H9 (cell line): ENCODE measurements around the gene TP53TG5. TPM values are rescaled to one million over a fixed set of nuclear protein-coding genes. Genes with fewer than 3 reads are reported as not detected.

ENCODE experiments used
- DNase-seq: peaks from one replicate; pipeline ENCODE4 v3.0.0-alpha.2; 2017
- H2AFZ ChIP-seq: one replicate; pipeline ENCODE4 v1.6.1; 2013; ENCODE audit warnings: mild to moderate bottlenecking, low read length, control low read depth, moderate library complexity
- H2AK5ac ChIP-seq: 2 replicates; pipeline ENCODE4 v1.6.1; 2013; ENCODE audit warnings: low read length, control low read depth, mixed read lengths; ENCODE audit not compliant: insufficient read length
- H2BK120ac ChIP-seq: one replicate; pipeline ENCODE4 v1.6.1; 2013; ENCODE audit warnings: low read depth, mild to moderate bottlenecking, low read length, control low read depth, inconsistent platforms; ENCODE audit not compliant: poor library complexity, severe bottlenecking
- H2BK12ac ChIP-seq: 2 replicates; pipeline ENCODE4 v1.6.1; 2013; ENCODE audit warnings: low read length, control low read depth, mixed read lengths, low read depth; ENCODE audit not compliant: insufficient read length
- H2BK15ac ChIP-seq: 2 replicates; pipeline ENCODE4 v1.6.1; 2013; ENCODE audit warnings: low read depth, low read length, control low read depth
- H2BK20ac ChIP-seq: one replicate; pipeline ENCODE4 v1.6.1; 2013; ENCODE audit warnings: low read depth, mild to moderate bottlenecking, low read length, control low read depth, inconsistent platforms; ENCODE audit not compliant: poor library complexity, severe bottlenecking
- H2BK5ac ChIP-seq: 2 replicates; pipeline ENCODE4 v1.6.1; 2013; ENCODE audit warnings: low read length, control low read depth, mixed read lengths; ENCODE audit not compliant: insufficient read length
- H3K14ac ChIP-seq: 2 replicates; pipeline ENCODE4 v1.6.1; 2013; ENCODE audit warnings: low read length, control low read depth; ENCODE audit not compliant: insufficient read depth
- H3K18ac ChIP-seq: 2 replicates; pipeline ENCODE4 v1.6.1; 2013; ENCODE audit warnings: low read depth, mild to moderate bottlenecking, mixed read lengths, low read length, control low read depth; ENCODE audit not compliant: insufficient read length
- H3K23ac ChIP-seq: 2 replicates; pipeline ENCODE4 v1.6.1; 2013; ENCODE audit warnings: low read length, control low read depth, mixed read lengths, low read depth; ENCODE audit not compliant: insufficient read length
- H3K23me2 ChIP-seq: 2 replicates; pipeline ENCODE4 v1.6.1; 2013; ENCODE audit warnings: low read depth, mild to moderate bottlenecking, mixed read lengths, low read length, control low read depth; ENCODE audit not compliant: insufficient read length, poor library complexity, severe bottlenecking
- H3K27ac ChIP-seq: 2 replicates; pipeline ENCODE4 v1.5.1; 2013; ENCODE audit warnings: low read length, control low read depth, mixed read lengths, low read depth; ENCODE audit not compliant: insufficient read length
- H3K27me3 ChIP-seq: 2 replicates; pipeline ENCODE4 v1.6.1; 2013; ENCODE audit warnings: low read length, control low read depth, inconsistent platforms; ENCODE audit not compliant: insufficient read depth
- H3K4ac ChIP-seq: 2 replicates; pipeline ENCODE4 v1.6.1; 2013; ENCODE audit warnings: low read depth, mild to moderate bottlenecking, control low read depth, inconsistent platforms, low read length, moderate library complexity
- H3K4me1 ChIP-seq: 2 replicates; pipeline ENCODE4 v1.6.1; 2013; ENCODE audit warnings: low read length, control low read depth, inconsistent platforms; ENCODE audit not compliant: insufficient read depth
- H3K4me2 ChIP-seq: 2 replicates; pipeline ENCODE4 v1.6.1; 2013; ENCODE audit warnings: low read length, control low read depth, mixed read lengths; ENCODE audit not compliant: insufficient read length, insufficient read depth
- H3K56ac ChIP-seq: 2 replicates; pipeline ENCODE4 v1.6.1; 2013; ENCODE audit warnings: low read depth, mild to moderate bottlenecking, mixed read lengths, low read length, control low read depth; ENCODE audit not compliant: insufficient read length
- H3K79me1 ChIP-seq: 2 replicates; pipeline ENCODE4 v1.6.1; 2013; ENCODE audit warnings: low read depth, mild to moderate bottlenecking, moderate library complexity, low read length, control low read depth, inconsistent platforms; ENCODE audit not compliant: insufficient read depth, poor library complexity, severe bottlenecking
- H3K79me2 ChIP-seq: 2 replicates; pipeline ENCODE4 v1.6.1; 2013; ENCODE audit warnings: low read length, control low read depth, inconsistent platforms; ENCODE audit not compliant: insufficient read depth
- H3K9ac ChIP-seq: 2 replicates; pipeline ENCODE4 v1.6.1; 2013; ENCODE audit warnings: low read length, control low read depth, mixed read lengths; ENCODE audit not compliant: insufficient read length; ENCODE audit errors: extremely low read depth
- H3K9me3 ChIP-seq: one replicate; pipeline ENCODE4 v1.6.1; 2013; ENCODE audit warnings: low read depth, low read length, inconsistent platforms; ENCODE audit not compliant: control insufficient read depth
- H3T11ph ChIP-seq: one replicate; pipeline ENCODE4 v1.6.1; 2013; ENCODE audit warnings: mild to moderate bottlenecking, low read length, control low read depth, inconsistent platforms
- H4K20me1 ChIP-seq: one replicate; pipeline ENCODE4 v1.6.1; 2013; ENCODE audit not compliant: control insufficient read depth, insufficient read length, insufficient read depth
- H4K5ac ChIP-seq: 2 replicates; pipeline ENCODE4 v1.6.1; 2013; ENCODE audit warnings: low read depth, mild to moderate bottlenecking, mixed read lengths, low read length, control low read depth; ENCODE audit not compliant: insufficient read length
- H4K8ac ChIP-seq: replicated peaks from 2 replicates; pipeline ENCODE4 v1.6.1; 2013; ENCODE audit warnings: low read length, control low read depth, mixed read lengths, low read depth; ENCODE audit not compliant: insufficient read length
- H4K91ac ChIP-seq: 2 replicates; pipeline ENCODE4 v1.6.1; 2013; ENCODE audit warnings: low read depth, mild to moderate bottlenecking, moderate library complexity, mixed read lengths, low read length, control low read depth; ENCODE audit not compliant: insufficient read length
- H3K27ac Mint-ChIP-seq, 3 experiments: 2 replicates in 2 of 3; 3 replicates in 1 of 3; pipeline ENCODE4 v1.8.0; 2020 to 2021; ENCODE audit warnings: mixed read lengths in 3 of 3, mild to moderate bottlenecking in 1 of 3, moderate library complexity in 1 of 3
- H3K27me3 Mint-ChIP-seq: 2 replicates; pipeline ENCODE4 v1.8.0; 2021; ENCODE audit warnings: low read depth, mild to moderate bottlenecking, moderate library complexity, mixed read lengths
- H3K36me3 Mint-ChIP-seq, 3 experiments: 2 replicates in 2 of 3; 3 replicates in 1 of 3; pipeline ENCODE4 v1.8.0; 2020 to 2021; ENCODE audit warnings: low read depth in 3 of 3, mixed read lengths in 3 of 3; ENCODE audit not compliant: insufficient read depth in 1 of 3
- H3K4me1 Mint-ChIP-seq, 2 experiments: 2 replicates each; pipeline ENCODE4 v1.8.0; 2020; ENCODE audit warnings: mixed read lengths in 2 of 2
- H3K4me3 Mint-ChIP-seq, 2 experiments: 2 replicates in 1 of 2; 3 replicates in 1 of 2; pipeline ENCODE4 v1.8.0; 2020 to 2021; ENCODE audit warnings: mild to moderate bottlenecking in 2 of 2, mixed read lengths in 2 of 2, moderate library complexity in 1 of 2
- H3K9me3 Mint-ChIP-seq, 2 experiments: 2 replicates in 1 of 2; 3 replicates in 1 of 2; pipeline ENCODE4 v1.8.0; 2020; ENCODE audit warnings: mild to moderate bottlenecking in 2 of 2, mixed read lengths in 2 of 2, moderate library complexity in 1 of 2
- WGBS: extraction: QIAGEN DNeasy Blood & Tissue Kit; methylation state at CpG from one replicate; pipeline ENCODE4 v1.1.7; 2013; ENCODE audit warnings: missing lambda C conversion rate, low lambda C conversion rate, mixed read lengths; ENCODE audit not compliant: insufficient read length; ENCODE audit errors: extremely low coverage; 5-methylcytosine and 5-hydroxymethylcytosine counted together
- total RNA-seq: library from RNA; stranded (reverse); gene quantifications from 2 replicates; pipeline ENCODE4 v1.2.1, GENCODE V29; 2021
- TF ChIP-seq, protein P1 (sequence below): fragments of 200-600 bp; sonication (generic); conservative IDR thresholded peaks from 3 replicates; pipeline ENCODE4 v1.8.0; 2021; ENCODE audit warnings: antibody characterized with exemption, mild to moderate bottlenecking

TP53TG5 gene
- total RNA-seq, 1 experiment from 2014 or later = not detected

DNA sequence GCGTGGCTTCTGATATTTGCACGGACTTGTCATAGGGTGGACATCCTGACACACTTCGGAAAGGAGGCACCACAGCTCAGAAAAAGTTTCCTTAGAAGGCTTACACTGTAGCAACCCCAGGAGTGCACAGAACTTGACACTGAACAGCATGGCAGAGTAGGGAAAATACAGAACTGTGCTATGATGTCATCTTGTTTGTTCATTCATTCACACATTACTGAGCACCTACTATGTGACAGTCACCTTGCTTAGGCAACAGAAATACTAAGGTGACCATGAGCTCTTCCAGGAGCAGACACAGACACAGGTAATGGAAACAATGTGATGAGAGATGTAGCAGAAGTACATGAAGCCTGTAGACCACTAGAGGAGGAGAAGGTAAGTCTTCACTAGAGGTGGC, 35.4 kb upstream of the TP53TG5 start:
- Histone ChIP-seq H2AFZ (no peak overlapping the region), H3T11ph (no peak overlapping the region), H4K5ac (no peak overlapping the region), H3K79me1 (no peaks in the 10 kb centered on the region), H3K56ac (no peak overlapping the region), H2BK5ac (no peak overlapping the region), H3K18ac (no peak overlapping the region), H2BK12ac (no peak overlapping the region), H4K91ac (no peak overlapping the region), H2BK120ac (no peak overlapping the region), H2AK5ac (no peak overlapping the region), H3K27me3 (no peaks in the 10 kb centered on the region), H4K20me1 (no peaks in the 10 kb centered on the region), H3K9me3 (no peaks in the 10 kb centered on the region), H2BK15ac (no peak overlapping the region), H3K4me2 (no peak overlapping the region), H3K23ac (no peak overlapping the region), H3K9ac (no peak overlapping the region), H3K4ac (no peak overlapping the region), H4K8ac (no peak overlapping the region), H2BK20ac (no peak overlapping the region), H3K4me1 (no peaks in the 10 kb centered on the region; the same call in 1 of the 2 replicates), H3K27ac (no peak overlapping the region), H3K23me2 (peaks cover 7% of the 10 kb centered on the region), H3K79me2 (peaks cover 2% of the 10 kb centered on the region; the same call in 1 of the 2 replicates), H3K14ac (no peak overlapping the region)
- Mint-ChIP-seq H3K4me3 (no peak overlapping the region), H3K4me1 (peaks cover 8 to 11% of the 10 kb centered on the region in 2 experiments), H3K27ac (no peak overlapping the region), H3K27me3 (peaks cover 5% of the 10 kb centered on the region), H3K36me3 (peaks cover 7 to 24% (median 15%) of the 10 kb centered on the region in 3 experiments; a peak in 6 of 7 replicates), H3K9me3 (no peaks in the 10 kb centered on the region)
- no CpG with 5 or more reads among the region's 3 CpGs for WGBS
- TF ChIP-seq, protein P1, sequence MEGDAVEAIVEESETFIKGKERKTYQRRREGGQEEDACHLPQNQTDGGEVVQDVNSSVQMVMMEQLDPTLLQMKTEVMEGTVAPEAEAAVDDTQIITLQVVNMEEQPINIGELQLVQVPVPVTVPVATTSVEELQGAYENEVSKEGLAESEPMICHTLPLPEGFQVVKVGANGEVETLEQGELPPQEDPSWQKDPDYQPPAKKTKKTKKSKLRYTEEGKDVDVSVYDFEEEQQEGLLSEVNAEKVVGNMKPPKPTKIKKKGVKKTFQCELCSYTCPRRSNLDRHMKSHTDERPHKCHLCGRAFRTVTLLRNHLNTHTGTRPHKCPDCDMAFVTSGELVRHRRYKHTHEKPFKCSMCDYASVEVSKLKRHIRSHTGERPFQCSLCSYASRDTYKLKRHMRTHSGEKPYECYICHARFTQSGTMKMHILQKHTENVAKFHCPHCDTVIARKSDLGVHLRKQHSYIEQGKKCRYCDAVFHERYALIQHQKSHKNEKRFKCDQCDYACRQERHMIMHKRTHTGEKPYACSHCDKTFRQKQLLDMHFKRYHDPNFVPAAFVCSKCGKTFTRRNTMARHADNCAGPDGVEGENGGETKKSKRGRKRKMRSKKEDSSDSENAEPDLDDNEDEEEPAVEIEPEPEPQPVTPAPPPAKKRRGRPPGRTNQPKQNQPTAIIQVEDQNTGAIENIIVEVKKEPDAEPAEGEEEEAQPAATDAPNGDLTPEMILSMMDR = no peak
- DNase-seq = no peak
